GM19397 (cell line): Measurements from ENCODE around the gene ROMO1.
"Not testable (repeated sequence)": the region's sequence is repeated elsewhere in the genome, so short reads cannot be mapped to it uniquely, and the experiment has no call there.

Experiments
- ATAC-seq: cut with Tn5 transposase; IDR thresholded peaks from one replicate; pipeline ENCODE4 v1.9.1; 2021; ENCODE audit warnings: mild to moderate bottlenecking, moderate library complexity; ENCODE audit not compliant: unreplicated experiment

ROMO1 gene

DNA sequence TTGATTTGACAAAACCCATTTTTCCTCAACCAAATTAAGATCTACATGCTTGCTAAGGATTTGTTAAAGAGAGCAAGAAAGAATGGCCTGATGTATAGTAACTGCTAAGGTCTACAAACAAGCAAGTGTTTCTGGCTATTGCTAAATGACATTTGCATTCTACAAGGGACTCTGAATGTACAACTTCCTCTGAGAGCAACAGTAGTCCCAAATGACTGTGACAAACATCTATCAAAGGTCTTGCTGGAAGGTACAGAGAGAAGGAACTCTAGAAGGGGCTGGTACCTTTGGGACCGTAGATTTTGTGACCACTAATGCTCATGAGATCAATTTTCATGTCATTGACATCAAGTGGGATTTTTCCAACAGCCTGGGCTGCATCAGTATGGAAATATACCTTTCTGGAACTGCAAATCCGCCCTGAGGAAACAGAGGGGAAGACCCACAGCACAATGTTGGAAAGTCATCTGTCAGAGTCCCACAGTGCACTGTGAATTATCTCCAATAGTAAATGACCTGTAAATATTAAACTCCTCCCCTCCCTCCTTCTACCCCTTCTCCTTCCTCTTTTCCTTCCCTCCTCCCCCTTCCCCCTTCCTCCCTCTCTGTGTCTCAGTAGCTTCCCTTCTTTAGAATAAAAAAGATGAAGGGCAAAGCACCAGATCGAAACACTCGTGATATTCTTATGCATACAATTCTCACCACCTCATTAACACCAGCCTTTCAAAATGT is 18.6 kb upstream of the ROMO1 start:
- no peak for ATAC-seq

- no peak for ATAC-seq
These were observed 17.2 kb upstream of the ROMO1 start for GRCh38 chr20:35681960-35682359.

DNA sequence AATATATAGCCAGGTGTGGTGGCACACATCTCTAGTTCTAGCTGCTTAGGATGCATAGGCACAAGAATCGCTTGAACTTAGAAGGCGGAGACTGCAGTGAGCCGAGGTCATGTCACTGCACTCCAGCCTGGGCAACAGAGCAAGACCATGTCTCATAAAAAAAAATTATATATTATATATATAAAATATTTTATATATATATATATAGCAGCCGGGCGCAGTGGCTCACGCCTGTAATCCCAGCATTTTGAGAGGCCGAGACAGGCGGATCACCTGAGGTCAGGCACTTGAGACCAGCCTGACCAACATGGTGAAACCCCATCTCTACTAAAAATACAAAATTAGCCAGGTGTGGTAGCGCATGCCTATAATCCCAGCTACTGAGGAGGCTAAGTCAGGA is 13.8 kb upstream of the ROMO1 start:
- not testable (repeated sequence) for ATAC-seq

GRCh38 chr20:35686872-35687271 is 12.3 kb upstream of the ROMO1 start:
- ATAC-seq: not testable (repeated sequence)

DNA sequence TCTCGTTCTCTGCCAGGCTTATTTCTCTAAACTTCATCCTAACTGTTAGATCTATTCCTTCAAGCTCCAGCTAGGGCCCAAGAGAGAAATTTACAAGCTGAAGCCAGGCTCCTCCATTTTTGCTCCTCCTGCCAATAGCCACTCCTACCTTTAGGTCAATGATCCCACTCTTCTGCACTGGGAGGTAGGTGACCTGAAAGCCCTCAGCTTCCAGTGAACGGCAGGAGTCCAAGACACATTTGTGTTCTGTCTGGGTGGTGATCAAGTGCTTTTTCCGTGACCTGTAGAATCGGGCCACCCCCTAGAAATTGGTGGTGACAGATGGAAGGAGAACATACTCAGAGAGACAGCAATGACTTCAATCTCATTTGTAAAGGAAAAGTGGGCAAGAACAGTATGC is 8.9 kb upstream of the ROMO1 start:
- ATAC-seq: no peak

DNA sequence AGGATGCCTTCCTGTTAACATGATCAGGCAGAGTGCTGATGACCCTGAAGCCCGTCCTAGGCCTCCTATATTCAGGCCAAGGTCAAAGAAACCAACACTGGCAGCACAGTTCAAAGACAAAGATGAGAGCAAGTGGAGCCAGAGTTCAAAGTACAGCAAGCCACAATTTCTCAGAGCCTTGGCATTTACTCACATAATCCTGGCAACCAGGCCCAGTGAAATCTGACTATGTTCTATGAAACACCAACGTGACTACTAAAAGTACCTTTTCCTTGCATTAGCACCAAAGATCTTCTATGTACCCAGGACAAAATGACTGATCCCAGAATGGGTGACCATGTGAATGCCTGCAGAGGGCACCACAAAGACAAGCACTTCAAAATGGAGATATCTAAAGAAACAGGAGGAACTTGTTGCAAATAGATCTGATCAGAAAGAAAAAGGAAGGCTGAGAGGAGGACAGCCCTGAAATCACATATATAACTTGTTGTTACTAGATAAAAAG is 3.9 kb upstream of the ROMO1 start:
- no peak for ATAC-seq

DNA sequence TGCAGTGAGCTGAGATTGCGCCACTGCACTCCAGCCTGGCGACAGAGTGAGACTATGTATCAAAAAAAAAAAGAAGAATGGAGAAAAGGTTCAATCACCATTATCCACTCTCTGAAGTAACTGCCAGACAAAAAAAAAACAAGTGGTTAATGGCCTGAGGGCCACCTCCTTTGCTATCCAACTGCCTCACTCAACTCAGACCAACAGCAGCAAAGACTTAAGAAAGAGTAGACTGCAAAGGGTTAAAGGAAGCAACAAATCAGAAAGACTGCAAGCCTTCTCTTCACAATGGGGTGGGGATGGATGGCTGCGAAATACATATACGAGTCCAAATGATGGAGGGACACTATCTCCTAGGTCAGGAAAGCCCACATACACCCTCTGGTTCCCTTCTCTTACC is 3.2 kb upstream of the ROMO1 start:
- no peak for ATAC-seq

DNA sequence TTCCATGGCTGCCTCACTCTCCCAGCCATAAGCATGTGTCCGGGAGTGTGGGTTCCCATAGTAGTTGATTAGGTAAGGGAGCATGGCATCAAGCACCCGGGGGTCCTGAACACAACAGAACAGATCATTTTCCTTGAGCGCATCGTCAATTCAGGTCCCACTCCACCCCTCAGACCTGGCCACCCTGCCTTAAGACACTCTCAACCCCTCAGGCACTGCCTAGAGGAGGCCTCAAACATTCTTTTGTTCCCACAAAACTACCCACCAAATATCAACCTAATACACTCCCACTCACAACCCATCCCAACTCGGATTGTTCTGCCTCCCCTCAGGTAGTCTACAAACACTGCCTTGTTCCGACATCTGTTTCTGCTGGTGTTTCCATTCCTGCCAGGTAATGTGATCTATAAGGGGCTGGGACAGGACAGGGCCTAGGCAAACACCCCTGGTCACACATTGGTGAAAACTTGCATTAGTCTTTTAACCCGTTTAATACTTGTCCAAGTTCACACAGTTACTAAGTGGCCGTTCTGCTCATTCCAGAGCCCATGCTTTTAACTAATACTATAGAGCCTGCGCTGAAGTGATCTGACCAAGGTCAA is 1.4 kb upstream of the ROMO1 start:
- no peak for ATAC-seq

DNA sequence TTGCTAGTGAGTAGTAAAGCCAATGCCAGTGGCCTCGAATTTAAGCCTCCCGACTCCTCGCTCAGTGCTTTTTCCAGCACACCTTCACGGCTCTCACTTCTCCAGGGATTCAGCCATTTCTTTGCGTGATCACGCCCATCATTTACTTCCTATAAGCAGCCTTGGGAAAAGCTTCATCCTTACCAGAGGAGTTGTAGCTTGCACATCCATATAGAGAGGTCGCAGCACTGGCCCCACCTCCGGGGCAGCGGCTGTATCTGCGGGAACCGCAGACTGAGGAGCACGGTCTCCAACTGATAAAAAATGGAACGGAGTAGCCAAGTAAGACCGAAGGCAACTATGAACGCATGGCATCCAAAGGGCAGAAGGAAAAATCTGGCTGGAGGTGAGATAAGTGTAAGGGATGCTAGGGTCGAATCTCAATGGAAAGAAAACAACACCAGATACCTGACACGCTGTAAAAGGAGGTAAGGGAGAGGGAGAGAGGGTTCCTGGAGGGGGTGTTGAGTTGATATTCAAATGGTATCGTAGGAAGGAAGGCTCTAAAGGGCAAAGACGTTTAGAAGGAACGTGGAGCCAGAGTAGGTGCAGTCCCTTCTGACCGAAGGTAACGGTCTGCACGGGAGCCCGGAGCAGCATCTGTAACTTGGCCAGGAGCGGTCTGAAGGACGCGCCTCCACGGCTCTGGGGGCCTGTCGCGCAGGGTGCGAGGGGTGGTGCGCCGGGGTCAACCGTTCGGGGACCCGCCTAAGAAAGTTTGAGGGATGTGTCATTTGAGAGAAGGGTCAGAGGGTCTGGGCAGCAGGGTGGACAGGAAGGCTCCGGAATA is 693 bp upstream of the ROMO1 start:
- ATAC-seq: peak; percentile 39

- ATAC-seq: no peak
These were observed 886 bp downstream of the ROMO1 start for GRCh38 chr20:35699957-35700624.

DNA sequence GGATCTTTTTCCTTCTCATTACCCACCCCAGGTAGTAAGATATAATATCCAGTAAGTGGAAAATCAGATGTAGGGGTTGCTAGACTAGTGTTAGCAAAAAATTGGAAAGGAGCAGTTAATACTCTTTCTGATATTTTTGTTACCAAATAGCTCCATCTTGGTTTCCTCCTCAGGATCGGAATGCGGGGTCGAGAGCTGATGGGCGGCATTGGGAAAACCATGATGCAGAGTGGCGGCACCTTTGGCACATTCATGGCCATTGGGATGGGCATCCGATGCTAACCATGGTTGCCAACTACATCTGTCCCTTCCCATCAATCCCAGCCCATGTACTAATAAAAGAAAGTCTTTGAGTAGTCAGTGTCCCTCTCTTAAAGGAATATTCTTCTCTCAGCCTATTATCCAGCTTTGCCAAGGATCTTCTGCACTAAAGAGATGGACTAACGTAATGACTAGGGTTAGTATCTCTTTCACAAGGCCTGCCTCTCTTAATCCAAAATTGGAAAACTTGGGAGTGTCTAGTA is 1.5 kb downstream of the ROMO1 start:
- ATAC-seq: no peak

DNA sequence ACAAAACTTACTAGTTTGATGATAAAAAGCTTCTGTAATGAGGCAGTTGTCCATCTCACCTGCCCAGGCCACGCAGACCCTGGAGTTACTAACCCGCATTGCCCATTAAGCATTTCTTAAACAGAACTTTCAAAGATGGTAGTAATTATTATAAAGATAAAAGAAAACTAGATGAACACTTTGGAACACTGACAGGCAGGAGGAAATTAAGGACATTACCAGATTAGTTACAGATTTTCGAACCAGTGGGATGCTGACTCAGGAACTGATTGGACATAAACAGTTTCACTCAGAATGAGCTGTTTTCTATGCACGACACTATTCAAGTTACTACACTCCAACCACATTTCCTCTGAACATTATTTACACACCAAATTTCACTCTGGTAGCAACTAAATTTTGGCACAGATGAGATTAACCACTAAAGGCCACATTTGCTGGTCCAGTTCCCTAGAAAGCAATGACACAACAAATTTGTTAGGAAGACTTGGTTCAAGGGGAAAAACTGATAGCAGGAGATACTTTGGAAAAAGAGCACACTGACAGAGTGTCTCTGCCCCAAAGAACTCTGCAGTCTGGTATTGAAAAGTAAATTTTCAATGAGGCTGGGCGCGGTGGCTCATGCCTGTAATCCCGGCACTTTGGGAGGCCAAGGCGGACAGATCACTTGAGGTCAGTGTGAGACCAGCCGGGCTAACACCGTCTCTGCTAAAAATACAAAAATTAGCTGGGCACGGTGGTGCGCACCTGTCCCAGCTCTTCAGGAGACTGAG is 3.0 kb downstream of the ROMO1 start:
- ATAC-seq: no peak

DNA sequence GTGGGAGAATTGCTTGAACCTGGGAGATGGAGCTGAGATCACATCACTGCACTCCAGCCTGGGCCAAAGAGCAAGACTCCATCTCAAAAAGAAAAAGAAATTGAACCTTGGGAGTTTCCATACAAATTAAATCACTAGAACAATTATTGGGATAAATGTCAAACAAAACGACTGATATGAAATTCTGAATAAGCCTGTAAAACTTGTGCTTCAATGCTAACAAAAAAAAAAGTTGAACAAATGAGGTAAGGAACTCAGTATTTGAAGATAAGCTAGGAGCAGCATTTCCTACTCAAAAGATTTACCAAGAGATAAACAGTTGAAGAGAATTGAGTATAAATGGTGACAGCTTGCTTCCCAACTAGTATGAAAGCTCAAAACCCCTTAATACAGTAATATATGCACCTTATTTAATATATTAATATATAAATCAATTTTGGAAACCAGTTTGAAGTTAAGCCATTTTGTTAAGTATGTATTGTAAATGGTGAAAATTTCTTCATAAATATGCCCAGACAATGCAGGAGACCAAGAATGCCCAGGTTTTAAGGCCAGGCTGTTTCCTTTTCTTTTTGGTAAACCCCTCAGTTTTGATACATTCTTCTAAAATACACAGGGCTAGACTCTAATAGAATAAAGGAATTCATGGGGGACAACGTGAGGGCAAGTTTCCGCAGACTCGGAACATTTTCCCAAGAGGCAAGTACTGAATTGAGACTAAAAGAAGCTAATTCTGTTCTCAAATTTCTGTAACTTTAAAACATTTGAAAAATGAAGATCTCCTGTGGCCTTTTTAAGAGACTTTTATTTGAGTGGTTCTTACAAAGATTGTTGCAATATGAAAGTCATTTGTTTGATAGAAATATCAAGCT is 3.9 kb downstream of the ROMO1 start:
- no peak for ATAC-seq

DNA sequence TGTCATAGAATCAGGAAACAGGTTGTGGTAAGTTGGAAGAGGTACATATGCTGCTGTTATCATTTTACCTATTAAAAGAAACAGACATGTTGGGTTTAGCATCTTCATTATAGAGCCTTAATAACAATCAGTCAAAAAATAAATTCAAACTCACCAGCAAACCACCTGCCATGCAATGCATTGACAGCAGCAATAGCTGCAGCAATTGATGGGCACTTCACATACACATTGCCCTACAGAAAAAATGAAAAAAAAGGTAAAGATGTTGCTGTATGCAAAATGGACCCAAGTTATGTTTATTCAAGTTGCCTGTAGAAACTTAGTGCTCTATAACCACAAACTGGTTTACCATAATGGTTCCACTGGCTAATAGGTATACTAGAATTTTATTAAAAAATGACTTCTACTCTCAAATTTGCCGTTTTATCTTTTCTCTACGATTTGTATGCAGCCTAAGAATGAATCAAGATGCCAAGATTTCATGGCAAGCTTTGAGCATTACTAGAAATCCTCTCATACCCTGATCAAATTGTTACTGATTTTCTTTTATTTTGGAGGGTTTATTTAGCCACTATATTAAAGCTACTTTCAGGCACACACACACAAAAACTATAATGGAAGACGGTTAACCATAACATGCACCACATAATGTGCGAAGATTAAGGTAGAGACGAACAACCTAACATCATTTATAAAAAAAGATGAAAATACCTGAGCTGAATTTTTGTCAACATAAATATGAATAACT is 5.5 kb downstream of the ROMO1 start:
- ATAC-seq: no peak

- ATAC-seq: not testable (repeated sequence)
These were observed 6.7 kb downstream of the ROMO1 start for GRCh38 chr20:35705894-35706293.

DNA sequence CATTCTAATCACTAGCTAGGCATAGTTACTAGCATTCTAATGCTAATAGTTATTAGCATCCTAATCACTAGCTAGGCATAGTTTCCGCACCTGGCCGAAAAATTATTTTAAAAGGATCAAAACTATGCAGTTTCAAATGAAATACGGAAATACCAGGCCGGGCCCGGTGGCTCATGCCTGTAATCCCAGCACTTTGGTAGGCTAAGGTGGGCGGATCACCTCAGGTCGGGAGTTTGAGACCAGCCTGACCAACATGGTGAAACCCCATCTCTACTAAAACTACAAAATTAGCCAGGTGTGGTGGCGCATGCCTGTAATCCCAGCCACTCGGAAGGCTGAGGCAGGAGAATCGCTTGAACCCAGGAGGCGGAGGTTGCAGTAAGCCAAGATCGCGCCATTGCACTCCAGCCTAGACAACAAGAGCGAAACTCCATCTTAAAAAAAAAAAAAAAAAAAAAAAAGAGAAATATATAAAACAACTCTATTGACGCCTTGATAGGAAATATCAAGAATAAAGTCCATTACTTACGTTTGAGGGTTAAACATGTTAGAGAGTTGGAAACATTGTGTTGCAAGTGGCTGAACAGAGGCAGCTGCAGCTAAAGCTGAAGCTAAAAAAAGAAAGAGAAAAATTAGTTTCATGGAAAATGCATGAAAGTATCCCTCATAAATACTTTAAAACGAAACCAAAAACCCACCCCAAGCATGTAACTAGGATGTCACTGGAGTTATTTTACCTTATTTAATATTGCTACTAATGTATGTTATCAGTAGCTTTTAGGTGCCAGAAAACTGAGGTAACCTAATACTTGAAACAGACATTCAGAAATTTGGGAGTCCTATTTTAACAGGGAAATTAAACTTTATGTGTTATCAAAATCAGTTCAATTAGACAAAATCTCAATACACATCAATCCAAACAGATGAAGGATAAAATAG is 7.7 kb downstream of the ROMO1 start:
- ATAC-seq: not testable (repeated sequence)

GRCh38 chr20:35708502-35708901 is 9.3 kb downstream of the ROMO1 start:
- ATAC-seq: no peak
